Fibroblast of mammary gland (primary cell): ENCODE data around the gene MAN1A1.

Experiments used
- DNase-seq: peaks from one replicate; pipeline ENCODE4 v3.0.0-alpha.2; 2010; ENCODE audit warnings: low read depth
- H3K4me3 ChIP-seq: 2 replicates; pipeline ENCODE4 v1.5.1; 2011; ENCODE audit warnings: low read depth, mild to moderate bottlenecking, low read length, moderate library complexity; ENCODE audit not compliant: control insufficient read depth
- CTCF ChIP-seq: conservative IDR thresholded peaks from 2 replicates; pipeline ENCODE4 v1.5.1; 2011; ENCODE audit warnings: low read depth, low read length, inconsistent platforms; ENCODE audit not compliant: control insufficient read depth, insufficient read depth

The MAN1A1 gene

GRCh38 chr6:119187596-119187995 lies 162.0 kb downstream of the MAN1A1 start:
- no peak for TF ChIP-seq CTCF
- no peak overlapping the region for H3K4me3 ChIP-seq
- DNase-seq, result no peak

GRCh38 chr6:119186490-119186889 lies 163.1 kb downstream of the MAN1A1 start:
- no peak for TF ChIP-seq CTCF
- DNase-seq, result no peak
- no peak overlapping the region for H3K4me3 ChIP-seq

GRCh38 chr6:119184008-119184648 lies 165.4 kb downstream of the MAN1A1 start:
- no peak overlapping the region for H3K4me3 ChIP-seq
- TF ChIP-seq CTCF, result no peak
- peak; percentile 35 for DNase-seq

- TF ChIP-seq CTCF, result no peak
- DNase-seq, result no peak
- H3K4me3 ChIP-seq, result no peak overlapping the region
Measured at GRCh38 chr6:119183457-119183856, 166.1 kb downstream of the MAN1A1 start.

- no peak overlapping the region for H3K4me3 ChIP-seq
Measured at GRCh38 chr6:119182875-119183274, 166.7 kb downstream of the MAN1A1 start.

GRCh38 chr6:119182216-119182803 lies 167.3 kb downstream of the MAN1A1 start:
- no peak for DNase-seq
- TF ChIP-seq CTCF, result no peak
- no peak overlapping the region for H3K4me3 ChIP-seq

More at GRCh38 chr6:119182875-119183274, 166.7 kb downstream of the MAN1A1 start:
- TF ChIP-seq CTCF, result no peak
- no peak for DNase-seq
